Thoracic aorta (tissue), 2 donors: ENCODE results near the gene KCTD8. TPM values are rescaled to one million over a fixed set of nuclear protein-coding genes. Genes with fewer than 3 reads are reported as not detected.

Experiments used
- ATAC-seq: fragments of 150-250 bp; one replicate; pipeline ENCODE4 v1.8.0; 2017; ENCODE audit warnings: low read depth; ENCODE audit not compliant: insufficient number of reproducible peaks, low FRiP score
- DNase-seq: peaks from one replicate; pipeline ENCODE4 v3.0.0-alpha.2; 2020; ENCODE audit warnings: low spot score
- H3K27ac ChIP-seq, 2 donors: fragments of 200-600 bp; sonication (generic); 1 replicate in 1 of 2; 2 replicates in 1 of 2; pipeline ENCODE4 v1.5.1; 2016; ENCODE audit warnings: mild to moderate bottlenecking in 2 of 2, moderate library complexity in 2 of 2
- H3K27me3 ChIP-seq: fragments of 200-600 bp; sonication (generic); replicated peaks from 2 replicates; pipeline ENCODE4 v1.6.0; 2016; ENCODE audit warnings: mild to moderate bottlenecking; ENCODE audit not compliant: insufficient read depth
- H3K36me3 ChIP-seq: fragments of 200-600 bp; sonication (generic); one replicate; pipeline ENCODE4 v1.5.1; 2016
- H3K4me1 ChIP-seq, 2 donors: fragments of 200-600 bp; sonication (generic); 1 replicate in 1 of 2; 2 replicates in 1 of 2; pipeline versions ENCODE4 v1.5.1 to v1.6.0; 2016; ENCODE audit warnings: low read depth in 2 of 2, mild to moderate bottlenecking in 1 of 2; ENCODE audit not compliant: control insufficient read depth in 1 of 2
- H3K4me3 ChIP-seq: fragments of 200-600 bp; sonication (generic); 2 replicates; pipeline ENCODE4 v1.5.1; 2016; ENCODE audit warnings: mild to moderate bottlenecking
- H3K9me3 ChIP-seq: fragments of 200-600 bp; sonication (generic); 2 replicates; pipeline ENCODE4 v1.5.1; 2016
- CTCF ChIP-seq: fragments of 200-600 bp; sonication (generic); IDR thresholded peaks from one replicate; pipeline ENCODE4 v1.5.1; 2019; ENCODE audit warnings: antibody characterized with exemption
- total RNA-seq, 2 donors: library from RNA; depleted of rRNA; stranded (reverse); fragments of >200 nt; gene quantifications; one replicate each; pipeline versions ENCODE4 v1.1.0 to v1.2.3, GENCODE V29; 2016

Gene KCTD8
- total RNA-seq, 2 donors from 2014 or later: 1.8 to 4.2 TPM

GRCh38 chr4:44462259-44462658, 13.7 kb upstream of the KCTD8 start:
- Histone ChIP-seq H3K4me3 (no peak overlapping the region), H3K27me3 (no peaks in the 10 kb centered on the region), H3K4me1 (no peaks in the 10 kb centered on the region), H3K36me3 (no peaks in the 10 kb centered on the region), H3K27ac (no peak overlapping the region), H3K9me3 (no peaks in the 10 kb centered on the region)
- ATAC-seq (no peak), DNase-seq (no peak)
- no peak for TF ChIP-seq CTCF

- DNase-seq: no peak
- peaks cover 6% of the 10 kb centered on the region for H3K27me3 ChIP-seq
These were observed 775 bp downstream of the KCTD8 start for GRCh38 chr4:44447563-44448504.

GRCh38 chr4:44446801-44447562, 1.6 kb downstream of the KCTD8 start:
- TF ChIP-seq CTCF: no peak
- Histone ChIP-seq H3K27me3 (peaks cover 6% of the 10 kb centered on the region), H3K36me3 (no peaks in the 10 kb centered on the region), H3K4me3 (peak overlapping the region; percentile 81), H3K27ac (peak overlapping the region in 1 of 2 donors; percentile 82), H3K9me3 (no peaks in the 10 kb centered on the region), H3K4me1 (peaks cover 0 to 14% of the 10 kb centered on the region in 2 donors)
- ATAC-seq: no peak
- no peak for DNase-seq

More at GRCh38 chr4:44447563-44448504, 775 bp downstream of the KCTD8 start:
- H3K36me3 ChIP-seq: no peaks in the 10 kb centered on the region
- H3K27ac ChIP-seq: peak overlapping the region; percentile 78 to 82
- H3K9me3 ChIP-seq: no peaks in the 10 kb centered on the region
- peaks cover 0 to 14% of the 10 kb centered on the region in 2 donors for H3K4me1 ChIP-seq
- ATAC-seq: peak; percentile 30
- no peak for TF ChIP-seq CTCF
- peak overlapping the region; percentile 81 for H3K4me3 ChIP-seq

- peak overlapping the region; percentile 81 for H3K4me3 ChIP-seq
These were observed 2.4 kb downstream of the KCTD8 start for GRCh38 chr4:44446191-44446590.

More at GRCh38 chr4:44446191-44446590, 2.4 kb downstream of the KCTD8 start:
- no peak for DNase-seq
- no peak for TF ChIP-seq CTCF
- peaks cover 0 to 14% of the 10 kb centered on the region in 2 donors for H3K4me1 ChIP-seq
- peaks cover 6% of the 10 kb centered on the region for H3K27me3 ChIP-seq
- no peaks in the 10 kb centered on the region for H3K36me3 ChIP-seq
- no peak for ATAC-seq
- no peaks in the 10 kb centered on the region for H3K9me3 ChIP-seq
- no peak overlapping the region for H3K27ac ChIP-seq
